SK-N-MC (cell line): ENCODE results near the gene FARS2.

Source experiments
- EZH2 ChIP-seq: fragments of 200-600 bp; sonication (generic); IDR thresholded peaks from one replicate; pipeline ENCODE4 v1.6.1; 2017; ENCODE audit warnings: antibody characterized with exemption
- POLR2AphosphoS5 ChIP-seq: IDR thresholded peaks from 2 replicates; pipeline ENCODE4 v1.6.1; 2012; ENCODE audit warnings: mild to moderate bottlenecking, low read depth, low read length, borderline replicate concordance

DNA sequence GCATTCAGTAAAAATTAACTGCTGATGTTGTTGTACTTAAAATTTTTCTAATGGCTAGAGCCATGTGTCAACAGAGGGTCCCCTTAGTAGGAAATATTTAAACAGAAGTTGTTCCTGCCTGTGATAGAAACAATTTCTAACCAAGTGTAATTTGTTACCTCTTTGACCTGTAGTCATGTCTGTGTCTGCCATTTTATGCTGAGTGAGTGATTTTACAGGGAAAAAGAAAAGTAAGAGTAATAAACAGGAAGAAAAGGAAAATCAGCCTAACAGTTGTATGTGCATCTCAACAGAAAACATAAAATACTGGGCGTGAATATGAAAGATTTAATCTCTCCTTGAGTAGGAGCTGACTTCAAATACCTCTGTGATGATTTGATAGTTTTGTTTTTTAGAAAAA, 172.0 kb downstream of the FARS2 start:
- TF ChIP-seq POLR2AphosphoS5 = no peak
- TF ChIP-seq EZH2 = no peak
